Ovary (tissue), 9 donors: ENCODE data around the gene ARHGEF1. TPM values are rescaled to one million over a fixed set of nuclear protein-coding genes. Genes with fewer than 3 reads are reported as not detected.

Source experiments
- DNase-seq, 5 donors: peaks; one replicate each; pipeline ENCODE4 v3.0.0-alpha.2; 2019 to 2020
- H3K27ac ChIP-seq, 2 donors: fragments of 200-600 bp; one replicate each; pipeline versions ENCODE4 v1.5.1 to v1.8.0; 2019 to 2022
- H3K27me3 ChIP-seq: fragments of 200-600 bp; one replicate; pipeline ENCODE4 v1.8.0; 2022
- H3K36me3 ChIP-seq: fragments of 200-600 bp; sonication (generic); one replicate; pipeline ENCODE4 v1.5.1; 2019
- H3K4me1 ChIP-seq: one replicate; pipeline ENCODE4 v1.8.1; 2013; ENCODE audit warnings: mild to moderate bottlenecking, moderate library complexity; ENCODE audit not compliant: insufficient read depth
- H3K4me3 ChIP-seq: fragments of 200-600 bp; sonication (generic); one replicate; pipeline ENCODE4 v1.5.1; 2017
- H3K9me3 ChIP-seq, 2 donors: fragments of 200-600 bp in 1 of 2; sonication (generic) in 1 of 2; one replicate each; pipeline versions ENCODE4 v1.5.1 to v1.8.1; 2013 to 2019; ENCODE audit warnings: mild to moderate bottlenecking in 1 of 2, moderate library complexity in 1 of 2
- EP300 ChIP-seq: sonication (generic); formaldehyde crosslinking; IDR thresholded peaks from one replicate; pipeline ENCODE4 v1.6.1; 2017; ENCODE audit warnings: antibody characterized with exemption
- POLR2A ChIP-seq: fragments of 450-650 bp; IDR thresholded peaks from one replicate; pipeline ENCODE4 v1.6.1; 2017; ENCODE audit warnings: antibody characterized with exemption, mild to moderate bottlenecking, moderate library complexity
- WGBS, 3 donors: extraction: QIAGEN DNeasy Blood & Tissue Kit in 1 of 3; methylation state at CpG; one replicate each; pipeline versions ENCODE4 v1.1.5 to v1.1.7; 2013 to 2017; 5-methylcytosine and 5-hydroxymethylcytosine counted together
- intact Hi-C, 4 donors: fragments of 100-400 bp; cut with DNase I; formaldehyde crosslinking; loops; one replicate each; pipeline versions ENCODE4 v1.11.0 to v1.15.1; 2022 to 2023
- polyA plus RNA-seq, 2 donors: library from polyadenylated mRNA; stranded (reverse); fragments of 200-250 nt in 1 of 2; fragments of 350-450 nt in 1 of 2; fragmentation: Illumina TruSeq in 1 of 2; extraction: RNeasy Lipid Tissue Mini Kit (QIAGEN cat#74804) in 1 of 2; gene quantifications; one replicate each; pipeline ENCODE4 v1.2.3, GENCODE V29; 2013 to 2014
- total RNA-seq, 7 donors: library from RNA; depleted of rRNA in 2 of 7; stranded (reverse); fragments of >200 nt in 2 of 7; fragmentation: NEBNext Ultra II Directional in 3 of 7; extraction: Animal tissue kit (Norgen Biotek cat#: 25700) in 3 of 7; gene quantifications; one replicate each; pipeline versions ENCODE4 v1.1.0 to v1.2.4, GENCODE V29; 2016 to 2023
- TF ChIP-seq, protein P1 (sequence below), 3 donors: fragments of 450-650 bp in 2 of 3; fragments of 200-600 bp in 1 of 3; IDR thresholded peaks; one replicate each; pipeline versions ENCODE4 v1.5.1 to v1.8.0; 2016 to 2022; ENCODE audit warnings: antibody characterized with exemption in 3 of 3, mild to moderate bottlenecking in 1 of 3
- donor health status: DM: no; HTN: no; CAD: no; lungs with moderate emphysema.
- donor health status: DM: no; HTN: no; CAD: no.
- donor health status: Bipolar disorder and iron deficiency.
- donor health status: DM: yes; HTN: yes; CAD: no.
- donor health status: DM: no; HTN: no; CAD: no.
- donor health status: DM: yes; HTN: yes; CAD: no.

ARHGEF1 gene
- total and polyA plus RNA-seq, 9 donors: 7.9 to 97.5 (median 56.6) TPM

DNA sequence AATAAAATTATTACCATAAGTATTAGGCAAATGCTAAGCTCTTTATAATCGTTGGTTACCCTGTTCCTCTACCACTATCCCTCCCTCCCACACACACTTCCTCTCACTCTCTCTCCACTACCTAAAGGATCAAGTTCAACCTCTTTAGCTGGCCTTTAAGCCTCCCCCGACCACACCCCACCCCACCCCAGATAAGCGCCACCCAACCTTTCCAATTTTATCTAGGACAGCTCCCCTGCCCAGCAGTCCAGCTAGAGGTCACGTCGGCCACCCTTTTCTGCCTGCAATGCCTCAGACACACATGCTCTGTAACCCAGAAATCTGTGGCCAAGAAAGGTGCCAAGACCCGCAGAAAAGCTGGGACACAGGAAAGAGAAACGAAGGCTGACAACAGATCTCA, 39.6 kb upstream of the ARHGEF1 start:
- Histone ChIP-seq H3K27ac (no peak overlapping the region), H3K27me3 (no peaks in the 10 kb centered on the region), H3K4me3 (no peak overlapping the region), H3K9me3 (no peaks in the 10 kb centered on the region), H3K36me3 (no peaks in the 10 kb centered on the region), H3K4me1 (no peaks in the 10 kb centered on the region)
- TF ChIP-seq, protein P1, sequence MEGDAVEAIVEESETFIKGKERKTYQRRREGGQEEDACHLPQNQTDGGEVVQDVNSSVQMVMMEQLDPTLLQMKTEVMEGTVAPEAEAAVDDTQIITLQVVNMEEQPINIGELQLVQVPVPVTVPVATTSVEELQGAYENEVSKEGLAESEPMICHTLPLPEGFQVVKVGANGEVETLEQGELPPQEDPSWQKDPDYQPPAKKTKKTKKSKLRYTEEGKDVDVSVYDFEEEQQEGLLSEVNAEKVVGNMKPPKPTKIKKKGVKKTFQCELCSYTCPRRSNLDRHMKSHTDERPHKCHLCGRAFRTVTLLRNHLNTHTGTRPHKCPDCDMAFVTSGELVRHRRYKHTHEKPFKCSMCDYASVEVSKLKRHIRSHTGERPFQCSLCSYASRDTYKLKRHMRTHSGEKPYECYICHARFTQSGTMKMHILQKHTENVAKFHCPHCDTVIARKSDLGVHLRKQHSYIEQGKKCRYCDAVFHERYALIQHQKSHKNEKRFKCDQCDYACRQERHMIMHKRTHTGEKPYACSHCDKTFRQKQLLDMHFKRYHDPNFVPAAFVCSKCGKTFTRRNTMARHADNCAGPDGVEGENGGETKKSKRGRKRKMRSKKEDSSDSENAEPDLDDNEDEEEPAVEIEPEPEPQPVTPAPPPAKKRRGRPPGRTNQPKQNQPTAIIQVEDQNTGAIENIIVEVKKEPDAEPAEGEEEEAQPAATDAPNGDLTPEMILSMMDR (IDR thresholded peaks at IDR 0.05): no peak
- TF ChIP-seq EP300 (no peak), POLR2A (no peak)
- intact Hi-C loops: no loop called here
- no peak for DNase-seq
- 51 to 58% (median 52%) methylated on average over 7 of the region's 7 CpGs for WGBS, 3 donors

DNA sequence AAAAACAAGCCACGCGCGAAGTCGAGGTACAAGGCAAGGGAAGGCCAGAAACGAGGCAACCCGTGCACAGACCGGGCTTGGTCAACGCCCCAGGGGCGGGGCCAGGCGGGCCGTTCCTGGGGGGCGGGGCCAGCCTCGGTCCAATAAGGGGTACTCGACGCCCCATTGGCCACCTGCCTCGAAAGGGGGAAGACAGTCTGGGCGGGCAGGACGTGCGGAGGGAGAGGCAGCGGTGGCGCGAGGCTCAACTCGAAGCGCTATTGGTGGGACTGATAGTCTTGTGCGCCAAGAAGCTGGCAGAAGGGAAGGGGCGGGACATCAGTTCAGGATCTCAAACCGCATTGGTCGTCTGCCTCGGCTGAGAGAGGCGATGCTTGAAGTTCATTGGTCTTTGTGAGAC, 38.4 kb upstream of the ARHGEF1 start, which contains the start of gene LYPD4:
LYPD4 (minus strand) TSS at position 83 of the 400 bp plus-strand sequence. CDS start 5,398 bp downstream, outside the sequence.
- no peaks in the 10 kb centered on the region for H3K9me3 ChIP-seq
- no peaks in the 10 kb centered on the region for H3K36me3 ChIP-seq
- no peak for DNase-seq
- H3K4me1 ChIP-seq: no peaks in the 10 kb centered on the region
- WGBS, 3 donors: 79 to 85% (median 80%) methylated on average over 30 of the region's 30 CpGs
- intact Hi-C loops: no loop called here
- no peak for TF ChIP-seq POLR2A
- TF ChIP-seq, protein P1 (IDR thresholded peaks at IDR 0.05): no peak
- no peak for TF ChIP-seq EP300
- no peak within 1 kb of the TSS for H3K27ac ChIP-seq
- no peak within 1 kb of the TSS for H3K4me3 ChIP-seq
- H3K27me3 ChIP-seq: no peaks in the 10 kb centered on the region

DNA sequence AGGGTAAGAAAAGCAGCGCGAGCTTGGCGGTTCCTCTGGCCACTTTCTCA, 38.2 kb upstream of the ARHGEF1 start, which contains the start of gene DMRTC2:
DMRTC2 (plus strand) TSS at position 42 of the 50 bp plus-strand sequence. CDS start 2,387 bp downstream, outside the sequence.
- no peaks in the 10 kb centered on the region for H3K4me1 ChIP-seq
- H3K36me3 ChIP-seq: no peaks in the 10 kb centered on the region
- H3K9me3 ChIP-seq: no peaks in the 10 kb centered on the region
- DNase-seq: no peak
- intact Hi-C loops: no loop called here
- 84 to 98% (median 88%) methylated on average over 3 of the region's 3 CpGs for WGBS, 3 donors
- no peak for TF ChIP-seq EP300
- TF ChIP-seq POLR2A: no peak
- TF ChIP-seq, protein P1 (IDR thresholded peaks at IDR 0.05): no peak
- H3K27me3 ChIP-seq: no peaks in the 10 kb centered on the region
- no peak within 1 kb of the TSS for H3K4me3 ChIP-seq
- no peak within 1 kb of the TSS for H3K27ac ChIP-seq

DNA sequence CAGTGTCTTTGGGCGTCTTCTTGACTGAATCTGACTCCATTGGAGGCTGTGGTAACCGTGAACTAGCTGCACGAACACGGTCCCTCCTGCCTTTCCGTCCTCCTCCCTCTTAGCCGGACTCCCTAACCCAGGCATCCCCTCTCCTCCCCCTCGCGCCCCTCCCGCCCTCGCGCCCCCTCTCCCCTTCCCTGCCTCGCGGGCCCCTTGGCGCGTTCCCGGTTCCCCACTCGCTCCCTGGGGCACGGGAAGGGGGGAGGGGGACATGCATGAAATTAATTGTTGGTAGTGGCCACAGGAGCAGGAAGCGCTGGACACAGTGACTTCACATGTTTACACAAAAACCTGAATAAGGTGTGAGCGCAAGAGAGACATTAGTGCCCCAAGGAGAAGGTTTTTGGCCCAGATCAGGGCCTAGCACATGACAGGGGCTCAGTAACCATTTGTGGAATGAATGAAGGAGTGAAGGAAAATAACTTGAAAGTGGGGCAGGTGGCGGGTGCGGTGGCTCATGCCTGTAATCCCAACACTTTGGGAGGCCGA, 37.9 kb upstream of the ARHGEF1 start:
- TF ChIP-seq, protein P1 (IDR thresholded peaks at IDR 0.05): no peak
- TF ChIP-seq EP300 (no peak), POLR2A (no peak)
- no peak overlapping the region for H3K4me3 ChIP-seq
- no peaks in the 10 kb centered on the region for H3K9me3 ChIP-seq
- H3K27me3 ChIP-seq: no peaks in the 10 kb centered on the region
- H3K27ac ChIP-seq: no peak overlapping the region
- no peak for DNase-seq
- no peaks in the 10 kb centered on the region for H3K36me3 ChIP-seq
- intact Hi-C loops: no loop called here
- 84 to 89% (median 87%) methylated on average over 23 of the region's 23 CpGs for WGBS, 3 donors
- no peaks in the 10 kb centered on the region for H3K4me1 ChIP-seq
